ENCODE data around the gene MME.
"Not testable (repeated sequence)": the region's sequence is repeated elsewhere in the genome, so short reads cannot be mapped to it uniquely, and the experiment has no call there.

The MME gene

GRCh38 chr3:155086051-155086450 lies 5.9 kb downstream of the MME start:
- DNase-seq, result no peak

- no peak for DNase-seq
These were observed 8.7 kb downstream of the MME start for GRCh38 chr3:155088706-155089345.

GRCh38 chr3:155089495-155089894 lies 9.4 kb downstream of the MME start:
- DNase-seq, result no peak

- no peak for DNase-seq
These were observed 13.1 kb downstream of the MME start for GRCh38 chr3:155093261-155093660.

GRCh38 chr3:155096303-155097008 lies 16.3 kb downstream of the MME start:
- no peak for DNase-seq

- DNase-seq, result no peak
These were observed 16.9 kb downstream of the MME start for GRCh38 chr3:155097009-155097349.

DNA sequence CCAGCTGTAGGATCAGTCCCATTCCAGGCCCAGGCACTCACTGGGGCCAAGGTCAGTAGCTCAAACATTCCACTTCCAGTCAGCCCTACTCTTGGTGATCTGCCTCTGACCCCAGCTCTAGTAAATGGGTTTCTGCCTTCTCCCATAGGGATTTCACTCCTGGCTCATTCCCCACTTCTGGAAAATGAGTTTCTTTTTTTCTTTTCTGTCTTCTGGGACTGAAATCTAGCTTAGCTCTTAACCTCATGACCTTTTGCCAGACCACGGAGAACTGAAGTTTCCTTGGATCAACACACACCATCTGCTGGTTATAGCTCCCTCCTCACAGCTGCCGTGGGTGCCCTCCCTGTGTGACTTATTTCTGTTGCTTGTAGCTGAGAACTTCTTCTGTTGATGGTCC lies 21.3 kb downstream of the MME start:
- DNase-seq, result no peak

GRCh38 chr3:155102329-155102728 lies 22.2 kb downstream of the MME start:
- DNase-seq, result no peak

DNA sequence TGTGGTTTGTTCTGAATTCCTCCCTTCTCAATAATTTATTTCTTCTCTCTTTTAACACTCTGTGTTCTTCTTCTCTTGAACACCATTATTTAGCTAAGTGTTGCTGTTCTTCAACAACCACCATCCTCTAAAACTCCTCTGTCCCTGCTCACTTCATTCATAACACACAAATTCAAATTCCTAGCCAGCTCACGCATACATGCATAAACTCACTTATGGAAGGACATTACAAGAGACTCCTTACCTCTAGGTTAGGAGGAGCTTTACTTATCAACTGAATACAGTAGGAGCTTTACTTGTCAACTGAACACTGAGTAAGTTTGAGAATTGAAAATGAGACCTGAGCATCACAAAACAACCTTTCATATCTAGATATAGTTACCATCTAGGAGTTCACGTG lies 23.6 kb downstream of the MME start:
- no peak for DNase-seq

GRCh38 chr3:155106119-155106518 lies 26.0 kb downstream of the MME start:
- no peak for DNase-seq

DNA sequence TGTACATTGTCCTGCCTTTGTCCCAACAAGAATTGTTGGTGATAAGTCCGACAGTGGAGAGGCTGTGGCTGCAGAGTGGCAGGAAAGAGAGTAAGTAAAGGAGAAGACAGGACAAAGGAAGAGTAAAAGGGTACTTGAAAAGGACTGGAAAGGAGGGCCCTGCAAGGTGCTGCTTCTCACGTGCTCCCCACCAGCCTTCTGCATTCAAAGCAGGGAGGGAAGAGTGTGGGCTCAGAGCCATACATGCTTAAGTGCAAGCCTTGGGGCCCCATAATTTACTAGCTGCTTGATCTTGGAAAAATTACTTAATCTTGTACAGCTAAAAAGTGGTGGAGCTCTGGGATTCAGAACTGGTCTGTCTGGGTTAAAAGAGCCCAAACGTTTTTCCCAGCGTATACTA lies 29.9 kb downstream of the MME start:
- no peak for DNase-seq

- no peak for DNase-seq
These were observed 31.1 kb downstream of the MME start for GRCh38 chr3:155110996-155111901.

DNA sequence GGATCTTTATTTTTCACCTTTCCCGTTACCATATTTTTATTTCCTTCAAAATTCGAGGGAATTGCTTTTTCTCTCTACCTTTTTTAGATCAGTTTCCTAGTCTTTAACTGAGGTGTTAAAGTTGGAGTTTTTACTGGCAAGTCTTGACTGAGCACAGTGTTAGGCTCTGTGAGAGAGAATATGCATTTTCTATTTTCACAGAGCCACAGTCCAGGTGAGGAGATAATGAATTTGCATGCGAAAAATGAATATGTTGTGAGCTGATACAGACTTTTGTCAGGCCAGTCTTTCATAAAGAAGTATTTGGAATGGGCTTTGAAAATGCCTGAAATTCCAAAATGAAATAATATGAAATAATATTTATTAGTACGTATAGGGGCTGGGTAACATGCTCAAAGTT lies 31.9 kb downstream of the MME start:
- DNase-seq, result no peak

DNA sequence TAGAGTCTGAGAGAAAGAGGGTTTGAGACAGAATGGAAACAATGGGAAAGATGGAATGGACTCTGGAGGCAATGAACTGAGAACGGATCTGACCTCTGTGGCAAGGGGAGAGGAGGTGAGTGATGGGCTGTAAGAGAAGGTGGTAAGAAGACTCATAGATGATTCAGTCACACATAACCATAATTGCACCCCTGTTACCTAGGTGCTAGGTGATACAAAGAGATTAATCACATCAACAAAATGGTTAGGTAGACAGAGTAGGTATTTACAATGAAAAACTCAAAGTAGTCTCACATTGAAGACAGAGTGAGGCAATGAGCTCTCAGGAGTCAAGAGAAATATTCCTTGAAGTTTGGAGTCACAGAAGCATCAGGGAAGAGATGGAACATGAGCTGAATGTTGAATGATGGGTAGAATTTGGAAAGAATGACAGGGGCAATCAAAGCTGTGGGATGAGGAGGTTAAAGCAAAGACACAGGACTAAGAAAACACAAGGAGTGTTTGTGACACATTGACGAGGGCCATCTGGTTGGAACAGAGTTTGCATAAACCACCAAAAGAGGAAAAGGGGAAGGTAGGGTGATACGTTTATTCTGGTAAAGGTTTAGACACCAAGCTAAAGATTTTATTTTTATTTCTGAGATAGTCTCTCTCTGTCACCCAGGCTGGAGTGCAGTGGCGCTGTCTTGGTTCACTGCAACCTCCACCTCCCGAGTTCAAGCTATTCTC lies 32.7 kb downstream of the MME start:
- no peak for DNase-seq

DNA sequence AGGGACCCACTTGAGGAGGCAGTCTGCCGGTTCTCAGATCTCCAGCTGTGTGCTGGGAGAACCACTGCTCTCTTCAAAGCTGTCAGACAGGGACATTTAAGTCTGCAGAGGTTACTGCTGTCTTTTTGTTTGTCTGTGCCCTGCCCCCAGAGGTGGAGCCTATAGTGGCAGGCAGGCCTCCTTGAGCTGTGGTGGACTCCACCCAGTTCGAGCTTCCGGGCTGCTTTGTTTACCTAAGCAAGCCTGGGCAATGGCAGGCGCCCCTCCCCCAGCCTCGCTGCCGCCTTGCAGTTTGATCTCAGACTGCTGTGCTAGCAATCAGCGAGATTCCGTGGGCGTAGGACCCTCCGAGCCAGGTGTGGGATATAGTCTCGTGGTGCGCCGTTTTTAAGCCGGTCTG lies 44.6 kb downstream of the MME start:
- DNase-seq, result not testable (repeated sequence)

DNA sequence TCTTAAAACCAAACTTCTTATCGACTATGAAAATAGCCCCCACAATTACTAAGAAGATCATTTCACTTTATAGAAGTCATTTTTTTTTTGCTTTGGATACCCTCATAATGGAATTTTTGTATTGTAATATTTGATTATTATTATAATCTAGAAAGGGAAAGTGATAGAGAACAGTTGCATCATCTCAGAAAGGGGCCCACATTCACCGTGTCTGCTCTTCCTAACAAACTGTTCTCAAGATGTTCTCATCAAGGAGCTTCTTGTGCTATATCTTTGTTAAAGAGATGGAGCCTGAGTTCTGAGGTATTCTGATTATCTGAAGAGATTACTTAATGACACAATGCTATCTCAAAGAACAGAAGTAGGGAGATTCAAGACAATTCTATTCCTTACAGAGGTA lies 49.3 kb downstream of the MME start:
- DNase-seq, result no peak

GRCh38 chr3:155130001-155130400 lies 49.9 kb downstream of the MME start:
- DNase-seq, result no peak

DNA sequence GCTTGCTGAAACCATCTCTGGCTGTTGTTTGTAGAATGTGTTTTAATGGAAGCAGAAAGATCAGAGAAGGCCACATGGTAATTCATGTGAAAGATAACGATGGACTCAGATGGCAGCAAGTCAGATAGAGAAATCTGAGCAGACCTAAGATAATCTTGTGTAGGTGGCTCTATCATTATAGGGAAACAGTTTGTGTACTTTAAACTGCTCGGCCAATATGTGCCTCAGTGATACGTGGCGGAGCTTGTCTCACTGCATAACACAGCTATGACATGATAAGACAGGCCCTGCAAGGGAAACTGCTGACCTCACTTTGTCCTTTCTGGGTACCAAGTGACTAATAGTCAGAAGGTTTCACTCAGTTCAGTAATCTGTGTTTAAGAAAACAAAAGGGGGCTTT lies 51.0 kb downstream of the MME start:
- DNase-seq, result no peak

- DNase-seq, result not testable (repeated sequence)
These were observed 54.2 kb downstream of the MME start for GRCh38 chr3:155134311-155134710.

DNA sequence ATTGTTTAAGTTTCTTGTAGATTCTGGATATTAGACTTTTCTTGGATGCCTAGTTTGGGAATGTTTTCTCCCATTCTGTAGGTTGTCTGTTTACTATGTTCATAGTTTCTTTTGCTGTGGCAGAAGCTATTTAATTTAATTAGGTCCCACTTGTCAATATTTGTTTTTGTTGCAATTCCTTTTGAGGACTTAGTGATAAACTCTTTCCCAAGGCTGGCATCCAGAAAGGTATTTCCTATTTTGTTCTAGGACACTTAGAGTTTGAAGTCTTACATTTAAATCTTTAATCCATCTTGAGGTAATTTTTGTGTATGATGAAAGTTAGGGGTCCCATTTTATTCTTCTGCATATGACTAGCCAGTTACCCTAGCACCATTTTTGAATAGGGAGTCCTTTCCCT lies 54.9 kb downstream of the MME start:
- DNase-seq, result no peak

DNA sequence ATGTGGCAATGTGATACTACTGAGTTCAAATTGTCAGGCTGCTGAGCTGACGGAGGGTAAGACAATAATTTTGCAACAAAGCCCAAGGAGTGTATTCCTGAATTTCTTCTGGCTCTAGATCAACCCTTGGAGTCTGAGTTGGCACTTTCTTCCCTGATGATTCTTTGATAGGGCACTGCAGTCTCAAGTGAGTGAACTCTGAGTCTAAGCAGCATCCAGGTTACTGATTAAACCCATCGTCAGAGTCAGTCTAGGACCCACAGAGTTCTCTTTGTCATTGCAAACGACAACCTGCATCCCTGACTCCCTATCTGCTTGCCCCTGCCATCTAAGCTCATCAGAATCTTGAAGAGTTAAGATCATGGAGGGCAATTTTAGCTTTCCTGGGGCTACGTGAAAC lies 58.6 kb downstream of the MME start:
- DNase-seq, result no peak

DNA sequence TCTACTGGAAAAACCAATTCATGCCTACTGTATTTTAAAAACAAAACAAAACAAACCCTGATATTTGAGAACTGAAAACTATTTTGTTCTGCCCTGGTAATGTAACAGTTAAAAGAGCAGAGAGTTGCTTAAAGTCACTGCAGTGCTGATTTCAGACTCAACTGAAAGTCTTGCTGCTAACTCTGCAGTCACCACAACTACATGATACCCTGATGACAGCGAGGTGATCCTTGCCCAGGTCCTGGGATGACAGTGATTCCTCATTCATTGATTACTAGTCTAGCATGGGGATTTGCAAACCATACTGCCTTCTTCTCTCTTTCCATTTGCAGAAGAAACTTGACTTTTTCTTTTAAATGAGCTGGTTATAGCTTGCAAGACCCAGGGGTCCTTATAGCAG lies 67.5 kb downstream of the MME start:
- no peak for DNase-seq

- no peak for DNase-seq
These were observed 69.4 kb downstream of the MME start for GRCh38 chr3:155149494-155149893.
